ENCODE measurements around the gene MUC2.

Gene MUC2

GRCh38 chr11:1051356-1052132 lies 23.1 kb upstream of the MUC2 start:
- no peak overlapping the region for H3K4me3 ChIP-seq (ENCODE audit: low read depth, low read length)
- TF ChIP-seq CTCF (IDR thresholded peaks at IDR 0.05; ENCODE audit: insufficient read depth, low read depth, low read length, missing control alignments): no peak
- no peak for DNase-seq (ENCODE audit: low read depth)

- TF ChIP-seq CTCF (IDR thresholded peaks at IDR 0.05; ENCODE audit: insufficient read depth, low read depth, low read length, missing control alignments): no peak
- DNase-seq (ENCODE audit: low read depth): no peak
- no peak overlapping the region for H3K4me3 ChIP-seq (ENCODE audit: low read depth, low read length)
Measured at GRCh38 chr11:1052133-1053011, 22.3 kb upstream of the MUC2 start.

GRCh38 chr11:1053121-1053901 lies 21.4 kb upstream of the MUC2 start:
- DNase-seq (ENCODE audit: low read depth): no peak
- H3K4me3 ChIP-seq (ENCODE audit: low read depth, low read length): no peak overlapping the region
- TF ChIP-seq CTCF (IDR thresholded peaks at IDR 0.05; ENCODE audit: insufficient read depth, low read depth, low read length, missing control alignments): no peak

- no peak for TF ChIP-seq CTCF (IDR thresholded peaks at IDR 0.05; ENCODE audit: insufficient read depth, low read depth, low read length, missing control alignments)
- no peak overlapping the region for H3K4me3 ChIP-seq (ENCODE audit: low read depth, low read length)
- no peak for DNase-seq (ENCODE audit: low read depth)
Measured at GRCh38 chr11:1054143-1055108, 20.2 kb upstream of the MUC2 start.

GRCh38 chr11:1055109-1055703 lies 19.5 kb upstream of the MUC2 start:
- no peak for TF ChIP-seq CTCF (IDR thresholded peaks at IDR 0.05; ENCODE audit: insufficient read depth, low read depth, low read length, missing control alignments)
- DNase-seq (ENCODE audit: low read depth): no peak
- H3K4me3 ChIP-seq (ENCODE audit: low read depth, low read length): no peak overlapping the region
